Body of pancreas (tissue), 4 donors: Measurements from ENCODE around the gene EYA4. TPM values are rescaled to one million over a fixed set of nuclear protein-coding genes. Genes with fewer than 3 reads are reported as not detected.

Source experiments
- ATAC-seq: fragments of 150-250 bp; one replicate; pipeline ENCODE4 v1.9.1; 2016
- DNase-seq, 4 donors: peaks; one replicate each; pipeline ENCODE4 v3.0.0-alpha.2; 2019
- H3K27ac ChIP-seq, 4 donors: fragments of 200-600 bp; sonication (generic); 1 replicate in 3 of 4; 2 replicates in 1 of 4; pipeline versions ENCODE4 v1.5.1 to v1.6.1; 2016 to 2019; ENCODE audit warnings: mild to moderate bottlenecking in 1 of 4, mixed read lengths in 1 of 4, moderate library complexity in 1 of 4
- H3K27me3 ChIP-seq, 2 donors: fragments of 200-600 bp; sonication (generic); one replicate each; pipeline ENCODE4 v1.6.0; 2016; ENCODE audit warnings: mild to moderate bottlenecking in 1 of 2
- H3K36me3 ChIP-seq, 2 donors: fragments of 200-600 bp; sonication (generic); replicated peaks in 1 of 2; 2 replicates each; pipeline ENCODE4 v1.5.1; 2016; ENCODE audit warnings: low read depth in 2 of 2; ENCODE audit not compliant: insufficient read depth in 1 of 2
- H3K4me1 ChIP-seq: fragments of 200-600 bp; sonication (generic); one replicate; pipeline ENCODE4 v1.6.0; 2016
- H3K4me3 ChIP-seq, 2 donors: fragments of 200-600 bp; sonication (generic); 1 replicate in 1 of 2; 2 replicates in 1 of 2; pipeline ENCODE4 v1.5.1; 2016 to 2019
- H3K9me3 ChIP-seq, 3 donors: fragments of 200-600 bp; sonication (generic); 1 replicate in 2 of 3; 2 replicates in 1 of 3; pipeline ENCODE4 v1.5.1; 2016
- CTCF ChIP-seq, 7 experiments: fragments of 450-650 bp in 4 of 7; fragments of 200-600 bp in 3 of 7; sonication (generic) in 3 of 7; IDR thresholded peaks; one replicate each; pipeline ENCODE4 v1.5.1; 2016 to 2019; ENCODE audit warnings: antibody characterized with exemption in 7 of 7
- POLR2A ChIP-seq, 3 donors: fragments of 450-650 bp; IDR thresholded peaks; one replicate each; pipeline ENCODE4 v1.6.1; 2016; ENCODE audit warnings: antibody characterized with exemption in 3 of 3, mild to moderate bottlenecking in 2 of 3
- WGBS, 2 donors: methylation state at CpG; one replicate each; pipeline ENCODE4 v1.1.5; 2017; 5-methylcytosine and 5-hydroxymethylcytosine counted together
- intact Hi-C: fragments of 100-400 bp; cut with DNase I; formaldehyde crosslinking; loops from one replicate; pipeline ENCODE4 v1.15.1; 2023
- total RNA-seq, 2 donors: library from RNA; depleted of rRNA; stranded (reverse); fragments of >200 nt; gene quantifications; one replicate each; pipeline ENCODE4 v1.1.0, GENCODE V29; 2016

The EYA4 gene
- total RNA-seq, 2 donors from 2014 or later = 0.26 to 5.3 TPM

- ATAC-seq (no peak), DNase-seq (no peak)
- Histone ChIP-seq H3K36me3 (no peaks in the 10 kb centered on the region), H3K9me3 (no peaks in the 10 kb centered on the region), H3K27ac (no peak overlapping the region), H3K27me3 (no peaks in the 10 kb centered on the region), H3K4me3 (no peak overlapping the region), H3K4me1 (no peaks in the 10 kb centered on the region)
- WGBS, 2 donors = 75 to 80% methylated on average over 3 of the region's 3 CpGs
- intact Hi-C loops = no loop called here
- TF ChIP-seq CTCF (IDR thresholded peaks at IDR 0.05) (no peak), POLR2A (IDR thresholded peaks at IDR 0.05) (no peak)
Observed at GRCh38 chr6:133407320-133408100, 166.4 kb downstream of the EYA4 start.

- no peak for DNase-seq
Observed at GRCh38 chr6:133408132-133408531, 167.0 kb downstream of the EYA4 start.

GRCh38 chr6:133408543-133408942 is 167.4 kb downstream of the EYA4 start:
- Histone ChIP-seq H3K27me3 (no peaks in the 10 kb centered on the region), H3K27ac (no peak overlapping the region), H3K36me3 (no peaks in the 10 kb centered on the region), H3K4me3 (no peak overlapping the region), H3K4me1 (no peaks in the 10 kb centered on the region), H3K9me3 (no peaks in the 10 kb centered on the region)
- intact Hi-C loops = no loop called here
- WGBS, 2 donors = 82 to 88% methylated on average over 3 of the region's 3 CpGs
- no peak for ATAC-seq
- TF ChIP-seq POLR2A (IDR thresholded peaks at IDR 0.05) = no peak
- no peak for TF ChIP-seq CTCF (IDR thresholded peaks at IDR 0.05)
- no peak for DNase-seq

More at GRCh38 chr6:133408132-133408531, 167.0 kb downstream of the EYA4 start:
- Histone ChIP-seq H3K4me1 (no peaks in the 10 kb centered on the region), H3K27ac (no peak overlapping the region), H3K4me3 (no peak overlapping the region), H3K36me3 (no peaks in the 10 kb centered on the region), H3K27me3 (no peaks in the 10 kb centered on the region), H3K9me3 (no peaks in the 10 kb centered on the region)
- no peak for ATAC-seq
- intact Hi-C loops = no loop called here
- TF ChIP-seq POLR2A (IDR thresholded peaks at IDR 0.05) = no peak
- no peak for TF ChIP-seq CTCF (IDR thresholded peaks at IDR 0.05)
- 67 to 86% methylated on average over 2 of the region's 2 CpGs for WGBS, 2 donors

- Histone ChIP-seq H3K9me3 (no peaks in the 10 kb centered on the region), H3K4me1 (no peaks in the 10 kb centered on the region), H3K27me3 (no peaks in the 10 kb centered on the region), H3K36me3 (no peaks in the 10 kb centered on the region), H3K4me3 (no peak overlapping the region), H3K27ac (no peak overlapping the region)
- TF ChIP-seq CTCF (IDR thresholded peaks at IDR 0.05) (no peak), POLR2A (IDR thresholded peaks at IDR 0.05) (no peak)
- no peak for DNase-seq
- WGBS, 2 donors = 47 to 56% methylated on average over 6 of the region's 6 CpGs
- no peak for ATAC-seq
- intact Hi-C loops = no loop called here
Observed at GRCh38 chr6:133410638-133411435, 169.7 kb downstream of the EYA4 start.
